ENCODE data around the gene NCR2. TPM values are rescaled to one million over a fixed set of nuclear protein-coding genes. Genes with fewer than 3 reads are reported as not detected.

The NCR2 gene
- total RNA-seq, 1 experiment from 2014 or later = not detected

- no peak overlapping the region for H2AK5ac ChIP-seq (ENCODE audit: insufficient read length, low read length)
- no peak overlapping the region for H3K23ac ChIP-seq (ENCODE audit: insufficient read length, low read depth, low read length)
- H2BK15ac ChIP-seq (ENCODE audit: low read depth, low read length) = no peak overlapping the region
- no peak overlapping the region for H3K56ac ChIP-seq (ENCODE audit: insufficient read length, low read depth, low read length)
- H3K4ac ChIP-seq (ENCODE audit: low read depth, low read length) = no peak overlapping the region
- TF ChIP-seq CTCF (conservative IDR thresholded peaks at IDR 0.05) = no peak
- no peaks in the 10 kb centered on the region; the same call in 1 of the 2 replicates for H3K4me1 ChIP-seq (ENCODE audit: insufficient read depth, low read length)
- Mint-ChIP-seq H3K27ac (no peak overlapping the region), H3K4me1 (peaks cover 22 to 28% of the 10 kb centered on the region in 2 experiments), H3K27me3 (ENCODE audit: low read depth) (peaks cover 9% of the 10 kb centered on the region), H3K4me3 (no peak overlapping the region), H3K9me3 (peaks cover 40 to 48% of the 10 kb centered on the region in 2 experiments), H3K36me3 (ENCODE audit: insufficient read depth in 1 of 3, low read depth in 3 of 3) (peaks cover 16 to 34% (median 23%) of the 10 kb centered on the region in 3 experiments)
- H4K8ac ChIP-seq (replicated peaks; ENCODE audit: insufficient read length, low read depth, low read length) = no peak overlapping the region
- H2BK12ac ChIP-seq (ENCODE audit: insufficient read length, low read depth, low read length) = no peak overlapping the region
- no peak overlapping the region for H3K4me2 ChIP-seq (ENCODE audit: insufficient read depth, insufficient read length, low read length)
- H3K27me3 ChIP-seq (ENCODE audit: insufficient read depth, low read length) = no peaks in the 10 kb centered on the region
- no peak overlapping the region for H2AFZ ChIP-seq (ENCODE audit: low read length)
- H3K9me3 ChIP-seq (ENCODE audit: control insufficient read depth, low read depth, low read length) = peaks cover 11% of the 10 kb centered on the region
- H3K14ac ChIP-seq (ENCODE audit: insufficient read depth, low read length) = no peak overlapping the region
- no peak overlapping the region for H2BK120ac ChIP-seq (ENCODE audit: low read depth, low read length, poor library complexity, severe bottlenecking)
- no peaks in the 10 kb centered on the region for H3K23me2 ChIP-seq (ENCODE audit: insufficient read length, low read depth, low read length, poor library complexity, severe bottlenecking)
- no peaks in the 10 kb centered on the region for H4K20me1 ChIP-seq (ENCODE audit: control insufficient read depth, insufficient read depth, insufficient read length)
- H3K18ac ChIP-seq (ENCODE audit: insufficient read length, low read depth, low read length) = no peak overlapping the region
- WGBS (ENCODE audit: extremely low coverage, insufficient read length, low lambda C conversion rate) = no CpG with 5 or more reads among the region's 3 CpGs
- no peaks in the 10 kb centered on the region for H3K79me1 ChIP-seq (ENCODE audit: insufficient read depth, low read depth, low read length, poor library complexity, severe bottlenecking)
- no peaks in the 10 kb centered on the region for H3K79me2 ChIP-seq (ENCODE audit: insufficient read depth, low read length)
- no peak for DNase-seq
- no peak overlapping the region for H3K9ac ChIP-seq (ENCODE audit: extremely low read depth, insufficient read length, low read length)
- no peak overlapping the region for H3T11ph ChIP-seq (ENCODE audit: low read length)
- no peak overlapping the region for H2BK20ac ChIP-seq (ENCODE audit: low read depth, low read length, poor library complexity, severe bottlenecking)
- H4K91ac ChIP-seq (ENCODE audit: insufficient read length, low read depth, low read length) = no peak overlapping the region
- H3K27ac ChIP-seq (ENCODE audit: insufficient read length, low read depth, low read length) = no peak overlapping the region
- no peak overlapping the region for H2BK5ac ChIP-seq (ENCODE audit: insufficient read length, low read length)
- no peak overlapping the region for H4K5ac ChIP-seq (ENCODE audit: insufficient read length, low read depth, low read length)
These were observed 36.5 kb upstream of the NCR2 start for GRCh38 chr6:41298785-41299502.

All from H9 (cell line).